ENCODE measurements around the gene FBXO15.

The FBXO15 gene

GRCh38 chr18:74110976-74111375 lies 36.7 kb downstream of the FBXO15 start:
- no peak for DNase-seq

- no peak for DNase-seq
Measured at GRCh38 chr18:74110149-74110548, 37.5 kb downstream of the FBXO15 start.

- no peak for DNase-seq
Measured at GRCh38 chr18:74108460-74108859, 39.2 kb downstream of the FBXO15 start.

GRCh38 chr18:74097803-74098202 lies 49.8 kb downstream of the FBXO15 start:
- no peak for DNase-seq

GRCh38 chr18:74092922-74093321 lies 54.7 kb downstream of the FBXO15 start:
- DNase-seq = no peak

- DNase-seq = no peak
Measured at GRCh38 chr18:74084184-74084855, 63.3 kb downstream of the FBXO15 start.

GRCh38 chr18:74083557-74083952 lies 64.1 kb downstream of the FBXO15 start:
- no peak for DNase-seq

GRCh38 chr18:74082742-74083556 lies 64.7 kb downstream of the FBXO15 start:
- no peak for DNase-seq

- peak; percentile 76 for DNase-seq
Measured at GRCh38 chr18:74081966-74082741, 65.5 kb downstream of the FBXO15 start.

- no peak for DNase-seq
Measured at GRCh38 chr18:74078257-74078656, 69.4 kb downstream of the FBXO15 start.

GRCh38 chr18:74074668-74075564 lies 72.7 kb downstream of the FBXO15 start:
- DNase-seq = no peak

- DNase-seq = no peak
Measured at GRCh38 chr18:74073957-74074667, 73.5 kb downstream of the FBXO15 start.

- DNase-seq = no peak
Measured at GRCh38 chr18:74069178-74070050, 78.2 kb downstream of the FBXO15 start.

GRCh38 chr18:74068296-74068695 lies 79.3 kb downstream of the FBXO15 start:
- DNase-seq = no peak

- DNase-seq = no peak
Measured at GRCh38 chr18:74066018-74066417, 81.6 kb downstream of the FBXO15 start.

- DNase-seq = no peak
Measured at GRCh38 chr18:74065366-74065765, 82.3 kb downstream of the FBXO15 start.

GRCh38 chr18:74064510-74064909 lies 83.1 kb downstream of the FBXO15 start:
- DNase-seq = no peak

GRCh38 chr18:74063557-74063956 lies 84.1 kb downstream of the FBXO15 start:
- DNase-seq = no peak

- DNase-seq = no peak
Measured at GRCh38 chr18:74063023-74063422, 84.6 kb downstream of the FBXO15 start.

GRCh38 chr18:74062037-74062436 lies 85.6 kb downstream of the FBXO15 start:
- no peak for DNase-seq

- DNase-seq = no peak
Measured at GRCh38 chr18:74060579-74060978, 87.1 kb downstream of the FBXO15 start.
